Left colon (tissue), 2 donors: Measurements from ENCODE around the gene LY6G6F. TPM values are rescaled to one million over a fixed set of nuclear protein-coding genes. Genes with fewer than 3 reads are reported as not detected.

Experiments
- ATAC-seq: fragments of 200-7000 bp; cut with Tn5 transposase; one replicate; pipeline ENCODE4 v1.9.1; 2020; ENCODE audit warnings: mild to moderate bottlenecking, moderate library complexity
- DNase-seq, 2 donors: peaks; one replicate each; pipeline ENCODE4 v3.0.0-alpha.2; 2020
- intact Hi-C, 2 donors: fragments of 100-400 bp; cut with DNase I in 1 of 2; cut with micrococcal nuclease in 1 of 2; formaldehyde crosslinking; loops; one replicate each; pipeline versions ENCODE4 v1.11.2 to v1.14.0; 2022; cut with DNase I, micrococcal nuclease
- microRNA-seq, 2 donors: library from miRNA; unstranded; fragments of <30 nt; microRNA quantifications; one replicate each; pipeline versions ENCODE4 v1.1.0 to v1.2.0, GENCODE V29; 2020
- total RNA-seq, 2 donors: library from RNA; stranded (reverse); fragmentation: NEBNext Ultra II Directional; extraction: Animal tissue kit (Norgen Biotek cat#: 25700); gene quantifications; one replicate each; pipeline ENCODE4 v1.2.1, GENCODE V29; 2021
- donor health status: DM: no; HTN: no; CAD: no.
- donor health status: DM: yes; HTN: yes; CAD: no.

The LY6G6F gene
- total RNA-seq, 2 donors from 2014 or later = not detected

DNA sequence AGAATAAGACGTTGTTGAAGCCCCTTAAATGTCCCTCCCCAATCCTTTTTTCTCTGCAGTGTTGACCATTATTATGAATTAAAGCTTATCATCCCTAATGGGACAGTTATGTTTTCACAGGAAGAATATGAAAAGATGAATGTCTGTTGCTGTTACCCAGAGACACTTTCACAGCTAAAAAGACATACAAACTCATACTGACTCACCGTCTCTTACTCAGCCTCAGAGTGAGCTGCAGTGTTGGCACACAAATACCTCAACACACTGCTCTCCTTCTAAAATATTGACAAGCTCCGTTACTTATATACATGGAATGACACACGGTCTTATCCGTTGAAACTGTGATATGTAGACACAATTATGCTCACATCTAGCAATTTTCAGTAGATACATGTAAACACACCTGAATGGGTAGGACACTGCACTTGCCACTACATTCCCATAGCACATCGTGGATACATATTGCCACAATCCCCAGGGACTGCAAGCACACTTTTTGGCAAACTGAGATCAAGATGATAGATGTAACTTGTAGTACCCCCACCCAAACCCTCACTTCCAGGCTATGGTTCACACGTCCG lies 46.2 kb downstream of the LY6G6F start:
- ATAC-seq (no peak), DNase-seq (no peak)
- intact Hi-C loops = no loop called here

GRCh38 chr6:31758281-31758680 lies 51.6 kb downstream of the LY6G6F start:
- DNase-seq = no peak
- no peak for ATAC-seq
- intact Hi-C loops = no loop called here

Small RNA genes within 50 kb of the gene (microRNA-seq; reads per million reads assigned to microRNA genes)
- 0 to 0.53 reads per million in 2 donors for gene MIR4646

Other genes starting within 250 kb of the LY6G6F start
- gene MICB, start 208.7 kb upstream of the LY6G6F start, total RNA-seq = 1 to 10 TPM; 1.2 to 1.3 TPM
- gene MCCD1, start 177.9 kb upstream of the LY6G6F start, total RNA-seq = not detected
- gene DDX39B, start 164.9 kb upstream of the LY6G6F start, total RNA-seq = 100 to 1,000 TPM; 221 to 269 TPM
- gene ATP6V1G2, start 160.3 kb upstream of the LY6G6F start, total RNA-seq = under 1 TPM; 0.58 to 0.92 TPM
- 10 to 100 TPM; 14.4 to 18.0 TPM for gene NFKBIL1, start 159.3 kb upstream of the LY6G6F start, total RNA-seq
- under 1 TPM in 1 of 2 donors, not detected in 1; 0.36 TPM for gene LTA, start 134.6 kb upstream of the LY6G6F start, total RNA-seq
- 1 to 10 TPM in 1 of 2 donors, under 1 TPM in 1; 0.27 to 1.4 TPM for gene TNF, start 131.3 kb upstream of the LY6G6F start, total RNA-seq
- gene LTB, start 124.4 kb upstream of the LY6G6F start, total RNA-seq = 1 to 10 TPM in 1 of 2 donors, under 1 TPM in 1; 0.70 to 3.0 TPM
- 1 to 10 TPM; 2.4 to 5.8 TPM for gene LST1, start 120.6 kb upstream of the LY6G6F start, total RNA-seq
- gene NCR3, start 113.9 kb upstream of the LY6G6F start, total RNA-seq = 1 to 10 TPM in 1 of 2 donors, not detected in 1; 1.1 TPM
- gene AIF1, start 91.6 kb upstream of the LY6G6F start, total RNA-seq = 10 to 100 TPM in 1 of 2 donors, 1 to 10 TPM in 1; 5.2 to 15.0 TPM
- 100 to 1,000 TPM in 1 of 2 donors, 10 to 100 TPM in 1; 92.9 to 110 TPM for gene PRRC2A, start 86.2 kb upstream of the LY6G6F start, total RNA-seq
- 100 to 1,000 TPM; 272 to 282 TPM for gene BAG6, start 54.2 kb upstream of the LY6G6F start, total RNA-seq
- 1 to 10 TPM; 2.0 to 3.1 TPM for gene APOM, start 51.0 kb upstream of the LY6G6F start, total RNA-seq
- gene C6orf47, start 46.1 kb upstream of the LY6G6F start, total RNA-seq = 10 to 100 TPM; 35.7 to 36.3 TPM
- 10 to 100 TPM; 11.1 to 15.2 TPM for gene GPANK1, start 41.9 kb upstream of the LY6G6F start, total RNA-seq
- 100 to 1,000 TPM; 137 to 155 TPM for gene CSNK2B, start 40.8 kb upstream of the LY6G6F start, total RNA-seq
- 1 to 10 TPM; 8.7 to 9.9 TPM for gene LY6G5B, start 36.9 kb upstream of the LY6G6F start, total RNA-seq
- 1 to 10 TPM; 1.6 to 2.5 TPM for gene LY6G5C, start 25.8 kb upstream of the LY6G6F start, total RNA-seq
- 10 to 100 TPM; 51.5 to 53.9 TPM for gene ABHD16A, start 3.5 kb upstream of the LY6G6F start, total RNA-seq
- gene LY6G6D, start 8.5 kb downstream of the LY6G6F start, total RNA-seq = not detected
- gene LY6G6C, start 14.9 kb downstream of the LY6G6F start, total RNA-seq = not detected
- under 1 TPM in 1 of 2 donors, not detected in 1; 0.20 TPM for gene MPIG6B, start 16.5 kb downstream of the LY6G6F start, total RNA-seq
- 100 to 1,000 TPM in 1 of 2 donors, 10 to 100 TPM in 1; 84.2 to 139 TPM for gene DDAH2, start 22.4 kb downstream of the LY6G6F start, total RNA-seq
- 100 to 1,000 TPM; 502 to 513 TPM for gene CLIC1, start 29.7 kb downstream of the LY6G6F start, total RNA-seq
- gene MSH5, start 33.1 kb downstream of the LY6G6F start, total RNA-seq = 10 to 100 TPM; 18.7 to 26.9 TPM
- gene SAPCD1, start 55.8 kb downstream of the LY6G6F start, total RNA-seq = 1 to 10 TPM; 3.2 to 3.9 TPM
- gene VWA7, start 70.5 kb downstream of the LY6G6F start, total RNA-seq = 10 to 100 TPM; 11.4 to 11.8 TPM
- gene VARS1, start 88.9 kb downstream of the LY6G6F start, total RNA-seq = 10 to 100 TPM; 35.3 to 58.1 TPM
- 10 to 100 TPM; 33.0 to 33.5 TPM for gene LSM2, start 100.1 kb downstream of the LY6G6F start, total RNA-seq
- gene HSPA1L, start 108.4 kb downstream of the LY6G6F start, total RNA-seq = 1 to 10 TPM in 1 of 2 donors, under 1 TPM in 1; 0.89 to 1.1 TPM
- 100 to 1,000 TPM; 124 to 136 TPM for gene HSPA1A, start 108.7 kb downstream of the LY6G6F start, total RNA-seq
- gene HSPA1B, start 120.9 kb downstream of the LY6G6F start, total RNA-seq = 100 to 1,000 TPM; 252 to 296 TPM
- gene NEU1, start 156.0 kb downstream of the LY6G6F start, total RNA-seq = 10 to 100 TPM; 33.1 to 63.5 TPM
- gene SLC44A4, start 172.1 kb downstream of the LY6G6F start, total RNA-seq = 100 to 1,000 TPM; 763 to 988 TPM
- gene EHMT2, start 190.8 kb downstream of the LY6G6F start, total RNA-seq = 10 to 100 TPM; 28.0 to 30.5 TPM
- 1 to 10 TPM; 2.7 to 2.9 TPM for gene ZBTB12, start 195.2 kb downstream of the LY6G6F start, total RNA-seq
- gene C2, start 220.9 kb downstream of the LY6G6F start, total RNA-seq = 10 to 100 TPM in 1 of 2 donors, 1 to 10 TPM in 1; 6.1 to 18.2 TPM
- gene CFB, start 239.2 kb downstream of the LY6G6F start, total RNA-seq = 10 to 100 TPM; 22.2 to 58.8 TPM